ENCODE data around the gene TRIM75.

- TF ChIP-seq, protein P1, sequence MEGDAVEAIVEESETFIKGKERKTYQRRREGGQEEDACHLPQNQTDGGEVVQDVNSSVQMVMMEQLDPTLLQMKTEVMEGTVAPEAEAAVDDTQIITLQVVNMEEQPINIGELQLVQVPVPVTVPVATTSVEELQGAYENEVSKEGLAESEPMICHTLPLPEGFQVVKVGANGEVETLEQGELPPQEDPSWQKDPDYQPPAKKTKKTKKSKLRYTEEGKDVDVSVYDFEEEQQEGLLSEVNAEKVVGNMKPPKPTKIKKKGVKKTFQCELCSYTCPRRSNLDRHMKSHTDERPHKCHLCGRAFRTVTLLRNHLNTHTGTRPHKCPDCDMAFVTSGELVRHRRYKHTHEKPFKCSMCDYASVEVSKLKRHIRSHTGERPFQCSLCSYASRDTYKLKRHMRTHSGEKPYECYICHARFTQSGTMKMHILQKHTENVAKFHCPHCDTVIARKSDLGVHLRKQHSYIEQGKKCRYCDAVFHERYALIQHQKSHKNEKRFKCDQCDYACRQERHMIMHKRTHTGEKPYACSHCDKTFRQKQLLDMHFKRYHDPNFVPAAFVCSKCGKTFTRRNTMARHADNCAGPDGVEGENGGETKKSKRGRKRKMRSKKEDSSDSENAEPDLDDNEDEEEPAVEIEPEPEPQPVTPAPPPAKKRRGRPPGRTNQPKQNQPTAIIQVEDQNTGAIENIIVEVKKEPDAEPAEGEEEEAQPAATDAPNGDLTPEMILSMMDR (IDR thresholded peaks at IDR 0.05; ENCODE audit: insufficient read depth, low read length), result no peak
- TF ChIP-seq POLR2AphosphoS5 (IDR thresholded peaks at IDR 0.05; ENCODE audit: low read depth) (no peak), GABPA (IDR thresholded peaks at IDR 0.05; ENCODE audit: low read depth) (no peak)
- TF ChIP-seq, protein P2, sequence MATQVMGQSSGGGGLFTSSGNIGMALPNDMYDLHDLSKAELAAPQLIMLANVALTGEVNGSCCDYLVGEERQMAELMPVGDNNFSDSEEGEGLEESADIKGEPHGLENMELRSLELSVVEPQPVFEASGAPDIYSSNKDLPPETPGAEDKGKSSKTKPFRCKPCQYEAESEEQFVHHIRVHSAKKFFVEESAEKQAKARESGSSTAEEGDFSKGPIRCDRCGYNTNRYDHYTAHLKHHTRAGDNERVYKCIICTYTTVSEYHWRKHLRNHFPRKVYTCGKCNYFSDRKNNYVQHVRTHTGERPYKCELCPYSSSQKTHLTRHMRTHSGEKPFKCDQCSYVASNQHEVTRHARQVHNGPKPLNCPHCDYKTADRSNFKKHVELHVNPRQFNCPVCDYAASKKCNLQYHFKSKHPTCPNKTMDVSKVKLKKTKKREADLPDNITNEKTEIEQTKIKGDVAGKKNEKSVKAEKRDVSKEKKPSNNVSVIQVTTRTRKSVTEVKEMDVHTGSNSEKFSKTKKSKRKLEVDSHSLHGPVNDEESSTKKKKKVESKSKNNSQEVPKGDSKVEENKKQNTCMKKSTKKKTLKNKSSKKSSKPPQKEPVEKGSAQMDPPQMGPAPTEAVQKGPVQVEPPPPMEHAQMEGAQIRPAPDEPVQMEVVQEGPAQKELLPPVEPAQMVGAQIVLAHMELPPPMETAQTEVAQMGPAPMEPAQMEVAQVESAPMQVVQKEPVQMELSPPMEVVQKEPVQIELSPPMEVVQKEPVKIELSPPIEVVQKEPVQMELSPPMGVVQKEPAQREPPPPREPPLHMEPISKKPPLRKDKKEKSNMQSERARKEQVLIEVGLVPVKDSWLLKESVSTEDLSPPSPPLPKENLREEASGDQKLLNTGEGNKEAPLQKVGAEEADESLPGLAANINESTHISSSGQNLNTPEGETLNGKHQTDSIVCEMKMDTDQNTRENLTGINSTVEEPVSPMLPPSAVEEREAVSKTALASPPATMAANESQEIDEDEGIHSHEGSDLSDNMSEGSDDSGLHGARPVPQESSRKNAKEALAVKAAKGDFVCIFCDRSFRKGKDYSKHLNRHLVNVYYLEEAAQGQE (IDR thresholded peaks at IDR 0.05; ENCODE audit: insufficient replicate concordance, low read depth), result no peak
These were observed 5.0 kb downstream of the TRIM75 start for GRCh38 chr4:165058666-165059065.
